ENCODE results near the gene IQCH. TPM values are rescaled to one million over a fixed set of nuclear protein-coding genes. Genes with fewer than 3 reads are reported as not detected.

The IQCH gene
- total and polyA plus RNA-seq, 2 experiments from 2014 or later, result 1.7 to 4.6 TPM

- Histone ChIP-seq H3K27ac (ENCODE audit: low read depth) (no peak overlapping the region), H3K36me3 (ENCODE audit: insufficient read depth) (no peaks in the 10 kb centered on the region; the same call in none of the 2 replicates), H2AFZ (no peak overlapping the region), H3K27me3 (ENCODE audit: insufficient read depth) (no peaks in the 10 kb centered on the region), H4K20me1 (replicated peaks; ENCODE audit: insufficient read depth) (no peaks in the 10 kb centered on the region), H3K4me2 (no peak overlapping the region), H3K79me2 (replicated peaks; ENCODE audit: insufficient read depth) (no peaks in the 10 kb centered on the region), H3F3A (replicated peaks; ENCODE audit: low read depth) (no peaks in the 10 kb centered on the region), H3K4me1 (ENCODE audit: insufficient read depth) (no peaks in the 10 kb centered on the region), H3K9me2 (ENCODE audit: insufficient read depth) (no peaks in the 10 kb centered on the region), H3K4me3 (no peak overlapping the region)
- DNase-seq (ENCODE audit: low spot score) (no peak), ATAC-seq (no peak)
- Mint-ChIP-seq H3K27ac (no peak overlapping the region), H3K9me3 (no peaks in the 10 kb centered on the region), H3K36me3 (ENCODE audit: low read depth) (no peaks in the 10 kb centered on the region), H3K4me3 (no peak overlapping the region), H3K27me3 (ENCODE audit: insufficient read depth, low read depth, poor library complexity) (peaks cover 1% of the 10 kb centered on the region), H3K4me1 (0 out of 3 replicates have a peak, but pooled peaks cover 2% of the 10 kb centered on the region)
- TF ChIP-seq CTCF (conservative IDR thresholded peaks at IDR 0.05; ENCODE audit: low read depth in 2 of 2) (no peak), REST (IDR thresholded peaks at IDR 0.05; ENCODE audit: unreplicated experiment) (no peak), NANOG (IDR thresholded peaks at IDR 0.05; ENCODE audit: borderline replicate concordance) (no peak), EZH2phosphoT487 (IDR thresholded peaks at IDR 0.05; ENCODE audit: unreplicated experiment) (no peak), EZH2 (IDR thresholded peaks at IDR 0.05; ENCODE audit: low read depth, unreplicated experiment) (no peak), ZNF114 (CRISPR knock-in tag; IDR thresholded peaks at IDR 0.05) (no peak), STAT1 (IDR thresholded peaks at IDR 0.05; ENCODE audit: unreplicated experiment) (no peak), ZNF331 (CRISPR knock-in tag; IDR thresholded peaks at IDR 0.05; ENCODE audit: low read depth) (no peak), POLR2AphosphoS5 (IDR thresholded peaks at IDR 0.05; ENCODE audit: low read depth) (no peak), CREB1 (CRISPR knock-in tag; IDR thresholded peaks at IDR 0.05; ENCODE audit: low read depth) (no peak), JUNB (IDR thresholded peaks at IDR 0.05; ENCODE audit: unreplicated experiment) (no peak), ETS1 (IDR thresholded peaks at IDR 0.05) (no peak), ZNF462 (CRISPR knock-in tag; IDR thresholded peaks at IDR 0.05) (no peak)
Measured at GRCh38 chr15:67512140-67512539, 257.6 kb downstream of the IQCH start.
